Stimulated activated CD8-positive, alpha-beta memory T cell treated with anti-CD3 and anti-CD28 coated beads, Interleukin-2, amount 100 ng/mL, for 48 hours (primary cell): ENCODE measurements around the gene IRF9.

Experiments used
- DNase-seq, 2 donors: peaks; one replicate each; pipeline ENCODE4 v3.0.0-alpha.2; 2020; ENCODE audit warnings: low read depth in 2 of 2

Gene IRF9

GRCh38 chr14:24215495-24216344 is 54.7 kb downstream of the IRF9 start, which contains the start of gene MDP1:
Gene MDP1, minus strand, starts transcription at chr14:24216066. Its CDS starts 111 bp downstream, at chr14:24215955.
- peak; percentile 62 to 74 for DNase-seq
